GM21390 (cell line): ENCODE data around the gene SECISBP2.
"Not testable (repeated sequence)": the region's sequence is repeated elsewhere in the genome, so short reads cannot be mapped to it uniquely, and the experiment has no call there.

Experiments used
- ATAC-seq: cut with Tn5 transposase; IDR thresholded peaks from one replicate; pipeline ENCODE4 v1.9.1; 2021; ENCODE audit not compliant: unreplicated experiment

SECISBP2 gene

GRCh38 chr9:89363311-89363670, 45.0 kb downstream of the SECISBP2 start:
- ATAC-seq, result no peak

GRCh38 chr9:89363921-89364665, 45.8 kb downstream of the SECISBP2 start:
- ATAC-seq, result no peak

GRCh38 chr9:89364666-89365531, 46.6 kb downstream of the SECISBP2 start:
- ATAC-seq, result no peak

- no peak for ATAC-seq
Measured at GRCh38 chr9:89365532-89365912, 47.2 kb downstream of the SECISBP2 start.

- no peak for ATAC-seq
Measured at GRCh38 chr9:89366711-89367110, 48.4 kb downstream of the SECISBP2 start.

- no peak for ATAC-seq
Measured at GRCh38 chr9:89367281-89367680, 49.0 kb downstream of the SECISBP2 start.

- ATAC-seq, result no peak
Measured at GRCh38 chr9:89367726-89368437, 49.6 kb downstream of the SECISBP2 start.

- no peak for ATAC-seq
Measured at GRCh38 chr9:89368550-89368949, 50.2 kb downstream of the SECISBP2 start.

GRCh38 chr9:89368978-89369377, 50.7 kb downstream of the SECISBP2 start:
- no peak for ATAC-seq

- ATAC-seq, result no peak
Measured at GRCh38 chr9:89370593-89370992, 52.3 kb downstream of the SECISBP2 start.

GRCh38 chr9:89371791-89372190, 53.5 kb downstream of the SECISBP2 start:
- not testable (repeated sequence) for ATAC-seq

- ATAC-seq, result no peak
Measured at GRCh38 chr9:89372230-89372816, 54.0 kb downstream of the SECISBP2 start.

GRCh38 chr9:89372979-89373378, 54.7 kb downstream of the SECISBP2 start:
- no peak for ATAC-seq

GRCh38 chr9:89374176-89374575, 55.9 kb downstream of the SECISBP2 start:
- no peak for ATAC-seq

- ATAC-seq, result peak; percentile 60
Measured at GRCh38 chr9:89375191-89375760, 57.0 kb downstream of the SECISBP2 start.

GRCh38 chr9:89376286-89376685, 58.0 kb downstream of the SECISBP2 start:
- no peak for ATAC-seq

- no peak for ATAC-seq
Measured at GRCh38 chr9:89376741-89377351, 58.5 kb downstream of the SECISBP2 start.

GRCh38 chr9:89377411-89377810, 59.1 kb downstream of the SECISBP2 start:
- no peak for ATAC-seq

- no peak for ATAC-seq
Measured at GRCh38 chr9:89378541-89378940, 60.2 kb downstream of the SECISBP2 start.

GRCh38 chr9:89379031-89379430, 60.7 kb downstream of the SECISBP2 start:
- no peak for ATAC-seq
